HG03460 (cell line): Measurements from ENCODE around the gene MYO5B.

Experiments used
- ATAC-seq: cut with Tn5 transposase; IDR thresholded peaks from one replicate; pipeline ENCODE4 v1.9.1; 2021; ENCODE audit not compliant: unreplicated experiment

The MYO5B gene

GRCh38 chr18:50074404-50074803 is 120.5 kb downstream of the MYO5B start:
- no peak for ATAC-seq

- ATAC-seq: no peak
Measured at GRCh38 chr18:50073319-50073718, 121.6 kb downstream of the MYO5B start.

- ATAC-seq: no peak
Measured at GRCh38 chr18:50072146-50072545, 122.8 kb downstream of the MYO5B start.

GRCh38 chr18:50071397-50071796 is 123.5 kb downstream of the MYO5B start:
- ATAC-seq: no peak

- ATAC-seq: no peak
Measured at GRCh38 chr18:50069422-50069821, 125.5 kb downstream of the MYO5B start.

- no peak for ATAC-seq
Measured at GRCh38 chr18:50065527-50065926, 129.4 kb downstream of the MYO5B start.

GRCh38 chr18:50065039-50065438 is 129.9 kb downstream of the MYO5B start:
- no peak for ATAC-seq

GRCh38 chr18:50061876-50062517 is 132.9 kb downstream of the MYO5B start:
- ATAC-seq: no peak

- ATAC-seq: no peak
Measured at GRCh38 chr18:50060822-50061221, 134.1 kb downstream of the MYO5B start.

- no peak for ATAC-seq
Measured at GRCh38 chr18:50058731-50059130, 136.2 kb downstream of the MYO5B start.

GRCh38 chr18:50057009-50057408 is 137.9 kb downstream of the MYO5B start:
- no peak for ATAC-seq

- ATAC-seq: no peak
Measured at GRCh38 chr18:50056185-50056584, 138.8 kb downstream of the MYO5B start.

- ATAC-seq: no peak
Measured at GRCh38 chr18:50055488-50055887, 139.5 kb downstream of the MYO5B start.

- no peak for ATAC-seq
Measured at GRCh38 chr18:50053111-50053510, 141.8 kb downstream of the MYO5B start.

- ATAC-seq: no peak
Measured at GRCh38 chr18:50051288-50051687, 143.7 kb downstream of the MYO5B start.

- no peak for ATAC-seq
Measured at GRCh38 chr18:50045126-50045525, 149.8 kb downstream of the MYO5B start.

- no peak for ATAC-seq
Measured at GRCh38 chr18:50044402-50044801, 150.5 kb downstream of the MYO5B start.

GRCh38 chr18:50042611-50043010 is 152.3 kb downstream of the MYO5B start:
- ATAC-seq: no peak

GRCh38 chr18:50039746-50040145 is 155.2 kb downstream of the MYO5B start:
- ATAC-seq: no peak

- no peak for ATAC-seq
Measured at GRCh38 chr18:50038448-50038847, 156.5 kb downstream of the MYO5B start.

- ATAC-seq: no peak
Measured at GRCh38 chr18:50034029-50034428, 160.9 kb downstream of the MYO5B start.

GRCh38 chr18:50033004-50033403 is 161.9 kb downstream of the MYO5B start:
- no peak for ATAC-seq

- ATAC-seq: no peak
Measured at GRCh38 chr18:50030146-50030545, 164.8 kb downstream of the MYO5B start.
